Muscle layer of colon (tissue), 2 donors: ENCODE measurements around the gene SLC6A8.
"Not testable (repeated sequence)": the region's sequence is repeated elsewhere in the genome, so short reads cannot be mapped to it uniquely, and the experiment has no call there.

Experiments
- H3K27ac ChIP-seq: one replicate; pipeline ENCODE4 v1.7.0; 2013; ENCODE audit warnings: low read depth, mild to moderate bottlenecking, low read length, moderate library complexity
- H3K27me3 ChIP-seq, 2 donors: one replicate each; pipeline ENCODE4 v1.7.0; 2013; ENCODE audit warnings: low read length in 2 of 2, mild to moderate bottlenecking in 2 of 2; ENCODE audit not compliant: insufficient read depth in 2 of 2, control insufficient read depth in 1 of 2
- H3K36me3 ChIP-seq: one replicate; pipeline ENCODE4 v1.7.0; 2013; ENCODE audit warnings: mild to moderate bottlenecking, low read length; ENCODE audit not compliant: insufficient read depth
- H3K4me1 ChIP-seq: one replicate; pipeline ENCODE4 v1.7.0; 2013; ENCODE audit warnings: mild to moderate bottlenecking, low read length; ENCODE audit not compliant: insufficient read depth
- H3K4me3 ChIP-seq, 2 donors: one replicate each; pipeline ENCODE4 v1.7.0; 2013; ENCODE audit warnings: low read length in 2 of 2, low read depth in 1 of 2, mild to moderate bottlenecking in 1 of 2, moderate library complexity in 1 of 2
- H3K9ac ChIP-seq: one replicate; pipeline ENCODE4 v1.7.0; 2013; ENCODE audit warnings: low read length
- H3K9me3 ChIP-seq: one replicate; pipeline ENCODE4 v1.7.0; 2013; ENCODE audit warnings: mild to moderate bottlenecking, low read length
- donor health status: abdominal sarcoma.
- donor health status: Adenocarcinoma of cecum.

Gene SLC6A8

GRCh38 chrX:153734871-153735270, 47.1 kb downstream of the SLC6A8 start:
- H3K9me3 ChIP-seq, result no peaks in the 10 kb centered on the region
- H3K36me3 ChIP-seq, result peaks cover 13% of the 10 kb centered on the region
- no peak overlapping the region for H3K4me3 ChIP-seq
- H3K4me1 ChIP-seq, result no peaks in the 10 kb centered on the region
- no peaks in the 10 kb centered on the region for H3K27me3 ChIP-seq
- H3K27ac ChIP-seq, result no peak overlapping the region
- H3K9ac ChIP-seq, result no peak overlapping the region

GRCh38 chrX:153735274-153735673, 47.5 kb downstream of the SLC6A8 start:
- no peaks in the 10 kb centered on the region for H3K4me1 ChIP-seq
- H3K4me3 ChIP-seq, result no peak overlapping the region
- no peak overlapping the region for H3K9ac ChIP-seq
- no peaks in the 10 kb centered on the region for H3K9me3 ChIP-seq
- H3K27me3 ChIP-seq, result no peaks in the 10 kb centered on the region
- H3K27ac ChIP-seq, result no peak overlapping the region
- peaks cover 13% of the 10 kb centered on the region for H3K36me3 ChIP-seq

GRCh38 chrX:153736071-153736820, 48.5 kb downstream of the SLC6A8 start:
- Histone ChIP-seq H3K36me3 (peaks cover 13% of the 10 kb centered on the region), H3K27me3 (no peaks in the 10 kb centered on the region), H3K4me3 (no peak overlapping the region), H3K9me3 (no peaks in the 10 kb centered on the region), H3K27ac (no peak overlapping the region), H3K9ac (no peak overlapping the region), H3K4me1 (no peaks in the 10 kb centered on the region)

GRCh38 chrX:153736871-153737441, 49.2 kb downstream of the SLC6A8 start:
- Histone ChIP-seq H3K4me1 (no peaks in the 10 kb centered on the region), H3K36me3 (peaks cover 13% of the 10 kb centered on the region), H3K9ac (no peak overlapping the region), H3K4me3 (no peak overlapping the region), H3K9me3 (no peaks in the 10 kb centered on the region), H3K27ac (no peak overlapping the region), H3K27me3 (no peaks in the 10 kb centered on the region)

- Histone ChIP-seq H3K27me3 (no peaks in the 10 kb centered on the region), H3K4me3 (no peak overlapping the region), H3K27ac (no peak overlapping the region), H3K36me3 (peaks cover 13% of the 10 kb centered on the region), H3K9me3 (no peaks in the 10 kb centered on the region), H3K4me1 (no peaks in the 10 kb centered on the region), H3K9ac (no peak overlapping the region)
Measured at GRCh38 chrX:153738056-153738605, 50.4 kb downstream of the SLC6A8 start.

- no peak overlapping the region for H3K9ac ChIP-seq
- no peaks in the 10 kb centered on the region for H3K4me1 ChIP-seq
- peaks cover 0 to 7% of the 10 kb centered on the region in 2 donors for H3K27me3 ChIP-seq
- H3K27ac ChIP-seq, result no peak overlapping the region
- H3K4me3 ChIP-seq, result no peak overlapping the region
- no peaks in the 10 kb centered on the region for H3K9me3 ChIP-seq
- H3K36me3 ChIP-seq, result peaks cover 13% of the 10 kb centered on the region
Measured at GRCh38 chrX:153739754-153740486, 52.2 kb downstream of the SLC6A8 start.

GRCh38 chrX:153740631-153741222, 53.0 kb downstream of the SLC6A8 start:
- H3K27me3 ChIP-seq, result peaks cover 0 to 7% of the 10 kb centered on the region in 2 donors
- H3K27ac ChIP-seq, result no peak overlapping the region
- no peaks in the 10 kb centered on the region for H3K9me3 ChIP-seq
- H3K4me1 ChIP-seq, result no peaks in the 10 kb centered on the region
- peaks cover 13% of the 10 kb centered on the region for H3K36me3 ChIP-seq
- H3K9ac ChIP-seq, result no peak overlapping the region
- H3K4me3 ChIP-seq, result no peak overlapping the region

- no peak overlapping the region for H3K4me3 ChIP-seq
- no peak overlapping the region for H3K9ac ChIP-seq
- no peak overlapping the region for H3K27ac ChIP-seq
Measured at GRCh38 chrX:153741446-153741845, 53.7 kb downstream of the SLC6A8 start.

GRCh38 chrX:153742111-153742510, 54.4 kb downstream of the SLC6A8 start:
- H3K9me3 ChIP-seq, H3K4me1 ChIP-seq, H3K27me3 ChIP-seq, H3K27ac ChIP-seq, H3K36me3 ChIP-seq, H3K4me3 ChIP-seq, H3K9ac ChIP-seq: not testable (repeated sequence)

More at GRCh38 chrX:153741446-153741845, 53.7 kb downstream of the SLC6A8 start:
- Histone ChIP-seq H3K27me3 (peaks cover 0 to 7% of the 10 kb centered on the region in 2 donors), H3K9me3 (no peaks in the 10 kb centered on the region), H3K4me1 (no peaks in the 10 kb centered on the region), H3K36me3 (peaks cover 10% of the 10 kb centered on the region)

GRCh38 chrX:153742796-153743467, 55.2 kb downstream of the SLC6A8 start:
- H3K27me3 ChIP-seq, H3K4me1 ChIP-seq, H3K27ac ChIP-seq, H3K9me3 ChIP-seq, H3K9ac ChIP-seq, H3K4me3 ChIP-seq, H3K36me3 ChIP-seq: not testable (repeated sequence)
